GM18873 (cell line): ENCODE results near the gene FKBP8.

Source experiments
- ATAC-seq: cut with Tn5 transposase; IDR thresholded peaks from one replicate; pipeline ENCODE4 v1.9.1; 2021; ENCODE audit warnings: mild to moderate bottlenecking, moderate library complexity, moderate number of reproducible peaks; ENCODE audit not compliant: unreplicated experiment, low FRiP score

The FKBP8 gene

GRCh38 chr19:18503971-18504885, 39.1 kb downstream of the FKBP8 start:
- ATAC-seq = no peak

- no peak for ATAC-seq
These were observed 39.9 kb downstream of the FKBP8 start for GRCh38 chr19:18503337-18503970.

GRCh38 chr19:18502638-18503294, 40.6 kb downstream of the FKBP8 start:
- ATAC-seq = no peak

GRCh38 chr19:18502246-18502637, 41.1 kb downstream of the FKBP8 start:
- ATAC-seq = no peak

- ATAC-seq = no peak
These were observed 41.5 kb downstream of the FKBP8 start for GRCh38 chr19:18501832-18502231.

GRCh38 chr19:18501351-18501750, 42.0 kb downstream of the FKBP8 start:
- ATAC-seq = no peak

GRCh38 chr19:18500799-18501198, 42.6 kb downstream of the FKBP8 start:
- ATAC-seq = no peak

- ATAC-seq = no peak
These were observed 43.0 kb downstream of the FKBP8 start for GRCh38 chr19:18500376-18500775.

- ATAC-seq = no peak
These were observed 44.2 kb downstream of the FKBP8 start for GRCh38 chr19:18499055-18499775.

- no peak for ATAC-seq
These were observed 46.5 kb downstream of the FKBP8 start for GRCh38 chr19:18496980-18497256.

- ATAC-seq = no peak
These were observed 47.0 kb downstream of the FKBP8 start for GRCh38 chr19:18496167-18496979.

GRCh38 chr19:18495204-18495911, 48.0 kb downstream of the FKBP8 start:
- no peak for ATAC-seq

- no peak for ATAC-seq
These were observed 49.1 kb downstream of the FKBP8 start for GRCh38 chr19:18494267-18494607.

GRCh38 chr19:18493440-18494266, 49.7 kb downstream of the FKBP8 start:
- ATAC-seq = no peak

- ATAC-seq = no peak
These were observed 51.1 kb downstream of the FKBP8 start for GRCh38 chr19:18491995-18492953.

- ATAC-seq = no peak
These were observed 52.6 kb downstream of the FKBP8 start for GRCh38 chr19:18490728-18491127.

GRCh38 chr19:18489627-18490184, 53.7 kb downstream of the FKBP8 start:
- no peak for ATAC-seq
